Endothelial cell of umbilical vein (primary cell): ENCODE results near the gene CLK4.

ENCODE experiments used
- EZH2 ChIP-seq: IDR thresholded peaks from 2 replicates; pipeline ENCODE4 v1.6.1; 2012; ENCODE audit warnings: borderline replicate concordance, low read depth, mild to moderate bottlenecking, moderate library complexity, low read length, inconsistent platforms; ENCODE audit not compliant: severe bottlenecking
- GATA2 ChIP-seq: IDR thresholded peaks from 2 replicates; pipeline ENCODE4 v1.7.0; 2011; ENCODE audit warnings: low read depth, mild to moderate bottlenecking, moderate library complexity, mixed read lengths, low read length; ENCODE audit not compliant: insufficient read length, insufficient read depth
- JUN ChIP-seq: IDR thresholded peaks from 2 replicates; pipeline ENCODE4 v1.6.1; 2011; ENCODE audit warnings: borderline replicate concordance, low read depth; ENCODE audit not compliant: insufficient read length, insufficient read depth
- MYC ChIP-seq: IDR thresholded peaks from one replicate; pipeline ENCODE4 v1.6.1; 2011; ENCODE audit warnings: mild to moderate bottlenecking, low read depth, low read length
- POLR2A ChIP-seq: IDR thresholded peaks from 2 replicates; pipeline ENCODE4 v1.6.1; 2012; ENCODE audit warnings: low read depth, mild to moderate bottlenecking, control low read depth, low read length
- POLR2AphosphoS5 ChIP-seq: IDR thresholded peaks from 2 replicates; pipeline ENCODE4 v1.6.1; 2012; ENCODE audit warnings: low read depth, mild to moderate bottlenecking, control low read depth, low read length, moderate library complexity; ENCODE audit not compliant: insufficient read depth
- TF ChIP-seq, protein P1 (sequence below), 2 donors: IDR thresholded peaks; 1 replicate in 1 of 2; 2 replicates in 1 of 2; pipeline ENCODE4 v1.5.1; 2011; ENCODE audit warnings: low read length in 2 of 2, mild to moderate bottlenecking in 2 of 2, moderate library complexity in 2 of 2, control low read depth in 1 of 2, inconsistent platforms in 1 of 2, low read depth in 1 of 2; ENCODE audit not compliant: insufficient read depth in 1 of 2; ENCODE audit errors: extremely low read depth in 1 of 2
- TF ChIP-seq, protein P2 (sequence below): IDR thresholded peaks from 2 replicates; pipeline ENCODE4 v1.6.1; 2011; ENCODE audit not compliant: insufficient read depth, insufficient read length

DNA sequence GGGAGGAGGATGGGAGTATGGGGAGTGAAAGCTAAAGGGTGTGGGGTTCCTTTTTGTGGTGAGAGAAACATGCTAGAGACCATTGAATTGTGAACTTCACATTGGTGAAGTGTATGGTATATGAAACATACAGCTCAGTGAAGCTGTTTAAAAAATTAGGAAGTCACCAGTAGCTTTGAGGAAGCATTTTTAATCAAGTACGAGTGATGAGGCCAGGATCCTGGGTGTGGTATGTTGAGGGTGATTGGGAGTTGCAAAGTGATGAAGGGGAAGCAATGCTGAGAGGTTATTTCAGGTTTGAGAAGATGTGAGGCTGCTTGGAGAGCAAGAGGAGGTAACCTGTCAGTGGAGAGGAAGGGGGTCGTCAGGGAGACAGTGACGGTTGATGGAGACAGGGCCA lies 22.7 kb upstream of the CLK4 start:
- TF ChIP-seq EZH2 (no peak), POLR2AphosphoS5 (no peak), POLR2A (no peak), MYC (no peak), JUN (no peak), GATA2 (no peak)
- TF ChIP-seq, protein P1, sequence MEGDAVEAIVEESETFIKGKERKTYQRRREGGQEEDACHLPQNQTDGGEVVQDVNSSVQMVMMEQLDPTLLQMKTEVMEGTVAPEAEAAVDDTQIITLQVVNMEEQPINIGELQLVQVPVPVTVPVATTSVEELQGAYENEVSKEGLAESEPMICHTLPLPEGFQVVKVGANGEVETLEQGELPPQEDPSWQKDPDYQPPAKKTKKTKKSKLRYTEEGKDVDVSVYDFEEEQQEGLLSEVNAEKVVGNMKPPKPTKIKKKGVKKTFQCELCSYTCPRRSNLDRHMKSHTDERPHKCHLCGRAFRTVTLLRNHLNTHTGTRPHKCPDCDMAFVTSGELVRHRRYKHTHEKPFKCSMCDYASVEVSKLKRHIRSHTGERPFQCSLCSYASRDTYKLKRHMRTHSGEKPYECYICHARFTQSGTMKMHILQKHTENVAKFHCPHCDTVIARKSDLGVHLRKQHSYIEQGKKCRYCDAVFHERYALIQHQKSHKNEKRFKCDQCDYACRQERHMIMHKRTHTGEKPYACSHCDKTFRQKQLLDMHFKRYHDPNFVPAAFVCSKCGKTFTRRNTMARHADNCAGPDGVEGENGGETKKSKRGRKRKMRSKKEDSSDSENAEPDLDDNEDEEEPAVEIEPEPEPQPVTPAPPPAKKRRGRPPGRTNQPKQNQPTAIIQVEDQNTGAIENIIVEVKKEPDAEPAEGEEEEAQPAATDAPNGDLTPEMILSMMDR (IDR thresholded peaks at IDR 0.05; ENCODE audit: extremely low read depth in 1 of 2, insufficient read depth in 1 of 2, low read depth in 1 of 2, low read length in 2 of 2): no peak
- TF ChIP-seq, protein P2, sequence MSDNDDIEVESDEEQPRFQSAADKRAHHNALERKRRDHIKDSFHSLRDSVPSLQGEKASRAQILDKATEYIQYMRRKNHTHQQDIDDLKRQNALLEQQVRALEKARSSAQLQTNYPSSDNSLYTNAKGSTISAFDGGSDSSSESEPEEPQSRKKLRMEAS: no peak
